Mucosa of rectum (tissue), 2 donors: ENCODE data around the gene CACNA1H.

Experiments used
- H3K27ac ChIP-seq, 2 donors: one replicate each; pipeline ENCODE4 v1.7.0; 2013; ENCODE audit warnings: inconsistent platforms in 2 of 2, low read depth in 2 of 2, low read length in 2 of 2
- H3K27me3 ChIP-seq, 2 donors: one replicate each; pipeline ENCODE4 v1.7.0; 2013; ENCODE audit warnings: low read length in 2 of 2; ENCODE audit not compliant: control insufficient read depth in 2 of 2, insufficient read depth in 2 of 2
- H3K36me3 ChIP-seq, 2 donors: one replicate each; pipeline ENCODE4 v1.7.0; 2013; ENCODE audit warnings: low read length in 2 of 2; ENCODE audit not compliant: control insufficient read depth in 2 of 2, insufficient read depth in 2 of 2
- H3K4me1 ChIP-seq, 2 donors: one replicate each; pipeline ENCODE4 v1.7.0; 2013; ENCODE audit warnings: low read length in 2 of 2, mild to moderate bottlenecking in 1 of 2; ENCODE audit not compliant: control insufficient read depth in 2 of 2, insufficient read depth in 2 of 2
- H3K4me3 ChIP-seq, 2 donors: one replicate each; pipeline ENCODE4 v1.7.0; 2013; ENCODE audit warnings: low read length in 2 of 2
- H3K9ac ChIP-seq, 2 donors: one replicate each; pipeline ENCODE4 v1.7.0; 2013; ENCODE audit warnings: low read length in 2 of 2, low read depth in 1 of 2, mild to moderate bottlenecking in 1 of 2
- H3K9me3 ChIP-seq, 2 donors: one replicate each; pipeline ENCODE4 v1.7.0; 2013; ENCODE audit warnings: low read length in 2 of 2; ENCODE audit not compliant: control insufficient read depth in 2 of 2
- donor health status: healthy.
- donor health status: Normal muscosa, but diverticular disease.

The CACNA1H gene

DNA sequence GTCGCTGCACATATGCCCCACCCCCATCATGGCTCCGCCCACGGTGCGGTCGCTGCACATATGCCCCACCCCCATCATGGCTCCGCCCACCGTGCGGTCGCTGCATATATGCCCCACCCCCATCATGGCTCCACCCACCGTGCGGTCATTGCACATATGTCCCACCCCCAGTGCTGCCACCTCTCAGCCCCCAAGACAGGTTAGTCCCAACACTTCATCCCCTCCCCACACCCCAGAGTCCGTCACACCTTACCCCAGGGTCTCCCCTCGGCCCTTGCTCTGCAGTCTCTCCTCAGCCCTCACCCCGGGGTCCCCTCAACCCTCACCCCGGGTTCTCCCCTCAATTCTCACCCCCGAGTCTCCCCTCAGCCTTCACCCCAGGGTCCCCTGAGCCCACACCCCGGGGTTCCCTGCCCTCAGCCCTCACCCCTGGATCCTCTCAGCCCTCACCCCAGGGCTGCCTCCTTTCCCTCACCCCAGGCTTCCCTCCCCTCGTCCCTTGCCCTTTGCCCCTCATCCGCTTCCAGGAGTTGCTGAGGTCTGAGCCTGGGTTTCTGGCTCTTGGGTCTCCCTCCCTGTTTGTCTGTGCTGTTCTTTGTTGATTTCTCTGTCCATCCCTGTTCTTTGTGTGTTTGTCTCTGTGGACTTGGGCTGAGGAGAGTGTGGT is 46.6 kb downstream of the CACNA1H start:
- Histone ChIP-seq H3K9ac (no peak overlapping the region), H3K4me1 (no peaks in the 10 kb centered on the region), H3K27me3 (no peaks in the 10 kb centered on the region), H3K27ac (no peak overlapping the region), H3K9me3 (no peaks in the 10 kb centered on the region), H3K4me3 (no peak overlapping the region), H3K36me3 (no peaks in the 10 kb centered on the region)

DNA sequence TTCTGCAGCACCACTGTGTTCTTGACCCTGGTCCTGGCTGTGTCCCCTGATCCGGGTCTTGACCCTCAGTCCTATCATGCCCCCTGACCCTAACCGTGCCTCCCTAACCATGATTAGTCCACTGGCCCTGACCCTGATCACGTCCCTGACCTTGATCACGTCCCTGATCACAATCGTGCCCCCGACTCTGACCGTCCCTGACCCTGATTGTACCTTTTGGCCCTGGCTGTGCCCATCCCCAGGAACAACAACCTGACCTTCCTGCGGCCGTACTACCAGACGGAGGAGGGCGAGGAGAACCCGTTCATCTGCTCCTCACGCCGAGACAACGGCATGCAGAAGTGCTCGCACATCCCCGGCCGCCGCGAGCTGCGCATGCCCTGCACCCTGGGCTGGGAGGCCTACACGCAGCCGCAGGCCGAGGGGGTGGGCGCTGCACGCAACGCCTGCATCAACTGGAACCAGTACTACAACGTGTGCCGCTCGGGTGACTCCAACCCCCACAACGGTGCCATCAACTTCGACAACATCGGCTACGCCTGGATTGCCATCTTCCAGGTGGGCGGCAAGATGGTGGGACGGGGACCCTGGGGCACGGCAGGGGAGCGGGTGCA is 47.2 kb downstream of the CACNA1H start:
- no peak overlapping the region for H3K4me3 ChIP-seq
- no peaks in the 10 kb centered on the region for H3K4me1 ChIP-seq
- no peak overlapping the region for H3K27ac ChIP-seq
- no peaks in the 10 kb centered on the region for H3K36me3 ChIP-seq
- H3K27me3 ChIP-seq: no peaks in the 10 kb centered on the region
- H3K9ac ChIP-seq: no peak overlapping the region
- H3K9me3 ChIP-seq: no peaks in the 10 kb centered on the region

- Histone ChIP-seq H3K9me3 (no peaks in the 10 kb centered on the region), H3K27ac (no peak overlapping the region), H3K36me3 (no peaks in the 10 kb centered on the region), H3K9ac (no peak overlapping the region), H3K27me3 (no peaks in the 10 kb centered on the region), H3K4me3 (no peak overlapping the region), H3K4me1 (no peaks in the 10 kb centered on the region)
Observed at GRCh38 chr16:1201444-1201843, 48.5 kb downstream of the CACNA1H start.

GRCh38 chr16:1202274-1202673 is 49.4 kb downstream of the CACNA1H start:
- Histone ChIP-seq H3K4me1 (no peaks in the 10 kb centered on the region), H3K27me3 (no peaks in the 10 kb centered on the region), H3K27ac (no peak overlapping the region), H3K4me3 (no peak overlapping the region), H3K9ac (no peak overlapping the region), H3K9me3 (no peaks in the 10 kb centered on the region), H3K36me3 (no peaks in the 10 kb centered on the region)

GRCh38 chr16:1204933-1205332 is 52.0 kb downstream of the CACNA1H start:
- no peak overlapping the region for H3K4me3 ChIP-seq
- no peak overlapping the region for H3K27ac ChIP-seq
- no peak overlapping the region for H3K9ac ChIP-seq
- H3K36me3 ChIP-seq: no peaks in the 10 kb centered on the region
- H3K4me1 ChIP-seq: no peaks in the 10 kb centered on the region
- no peaks in the 10 kb centered on the region for H3K9me3 ChIP-seq
- no peaks in the 10 kb centered on the region for H3K27me3 ChIP-seq

- H3K4me3 ChIP-seq: no peak overlapping the region
- H3K9ac ChIP-seq: no peak overlapping the region
- no peak overlapping the region for H3K27ac ChIP-seq
- H3K4me1 ChIP-seq: no peaks in the 10 kb centered on the region
- H3K36me3 ChIP-seq: no peaks in the 10 kb centered on the region
- H3K9me3 ChIP-seq: no peaks in the 10 kb centered on the region
- H3K27me3 ChIP-seq: no peaks in the 10 kb centered on the region
Observed at GRCh38 chr16:1206326-1206725, 53.4 kb downstream of the CACNA1H start.

DNA sequence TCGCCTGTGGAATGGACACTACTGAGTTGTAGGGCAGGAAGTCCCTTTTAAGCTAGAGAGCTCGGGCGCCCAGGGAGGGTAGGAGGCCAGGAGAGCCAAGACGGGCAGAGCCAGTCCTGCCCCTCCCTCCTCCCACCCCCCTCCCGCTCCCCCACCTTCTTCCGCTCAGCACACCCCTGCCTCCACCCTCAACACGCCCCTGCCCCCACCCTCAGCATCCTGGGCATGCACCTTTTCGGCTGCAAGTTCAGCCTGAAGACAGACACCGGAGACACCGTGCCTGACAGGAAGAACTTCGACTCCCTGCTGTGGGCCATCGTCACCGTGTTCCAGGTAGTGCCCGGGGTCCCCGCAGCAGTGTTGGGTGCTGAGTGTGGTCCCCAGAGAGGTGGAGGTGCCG is 53.9 kb downstream of the CACNA1H start:
- H3K9me3 ChIP-seq: no peaks in the 10 kb centered on the region
- no peaks in the 10 kb centered on the region for H3K4me1 ChIP-seq
- H3K36me3 ChIP-seq: no peaks in the 10 kb centered on the region
- H3K9ac ChIP-seq: no peak overlapping the region
- no peak overlapping the region for H3K27ac ChIP-seq
- H3K4me3 ChIP-seq: no peak overlapping the region
- no peaks in the 10 kb centered on the region for H3K27me3 ChIP-seq

GRCh38 chr16:1208239-1208830 is 55.4 kb downstream of the CACNA1H start:
- H3K4me3 ChIP-seq: no peak overlapping the region
- H3K27me3 ChIP-seq: no peaks in the 10 kb centered on the region
- no peak overlapping the region for H3K9ac ChIP-seq
- H3K36me3 ChIP-seq: no peaks in the 10 kb centered on the region
- H3K9me3 ChIP-seq: no peaks in the 10 kb centered on the region
- H3K27ac ChIP-seq: no peak overlapping the region
- no peaks in the 10 kb centered on the region for H3K4me1 ChIP-seq

- Histone ChIP-seq H3K4me3 (no peak overlapping the region), H3K27me3 (no peaks in the 10 kb centered on the region), H3K9ac (no peak overlapping the region), H3K36me3 (no peaks in the 10 kb centered on the region), H3K9me3 (no peaks in the 10 kb centered on the region), H3K4me1 (no peaks in the 10 kb centered on the region), H3K27ac (no peak overlapping the region)
Observed at GRCh38 chr16:1209081-1209480, 56.2 kb downstream of the CACNA1H start.

GRCh38 chr16:1210461-1210860 is 57.6 kb downstream of the CACNA1H start:
- Histone ChIP-seq H3K27ac (no peak overlapping the region), H3K9me3 (no peaks in the 10 kb centered on the region), H3K9ac (no peak overlapping the region), H3K27me3 (no peaks in the 10 kb centered on the region), H3K4me1 (no peaks in the 10 kb centered on the region), H3K36me3 (no peaks in the 10 kb centered on the region), H3K4me3 (no peak overlapping the region)
